Activated CD4-positive, alpha-beta T cell treated with anti-CD3 and anti-CD28 coated beads, Interleukin-2, Interleukin-4, amounts not matched to agents 100 ng/mL and 50 ng/mL, durations not matched to agents 16 hours and 8 hours (primary cell): ENCODE results near the gene ABI3.
"Not testable (repeated sequence)": the region's sequence is repeated elsewhere in the genome, so short reads cannot be mapped to it uniquely, and the experiment has no call there.

Experiments used
- DNase-seq: peaks from one replicate; pipeline ENCODE4 v3.0.0-alpha.2; 2020; ENCODE audit warnings: low spot score

ABI3 gene, protein sequence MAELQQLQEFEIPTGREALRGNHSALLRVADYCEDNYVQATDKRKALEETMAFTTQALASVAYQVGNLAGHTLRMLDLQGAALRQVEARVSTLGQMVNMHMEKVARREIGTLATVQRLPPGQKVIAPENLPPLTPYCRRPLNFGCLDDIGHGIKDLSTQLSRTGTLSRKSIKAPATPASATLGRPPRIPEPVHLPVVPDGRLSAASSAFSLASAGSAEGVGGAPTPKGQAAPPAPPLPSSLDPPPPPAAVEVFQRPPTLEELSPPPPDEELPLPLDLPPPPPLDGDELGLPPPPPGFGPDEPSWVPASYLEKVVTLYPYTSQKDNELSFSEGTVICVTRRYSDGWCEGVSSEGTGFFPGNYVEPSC

DNA sequence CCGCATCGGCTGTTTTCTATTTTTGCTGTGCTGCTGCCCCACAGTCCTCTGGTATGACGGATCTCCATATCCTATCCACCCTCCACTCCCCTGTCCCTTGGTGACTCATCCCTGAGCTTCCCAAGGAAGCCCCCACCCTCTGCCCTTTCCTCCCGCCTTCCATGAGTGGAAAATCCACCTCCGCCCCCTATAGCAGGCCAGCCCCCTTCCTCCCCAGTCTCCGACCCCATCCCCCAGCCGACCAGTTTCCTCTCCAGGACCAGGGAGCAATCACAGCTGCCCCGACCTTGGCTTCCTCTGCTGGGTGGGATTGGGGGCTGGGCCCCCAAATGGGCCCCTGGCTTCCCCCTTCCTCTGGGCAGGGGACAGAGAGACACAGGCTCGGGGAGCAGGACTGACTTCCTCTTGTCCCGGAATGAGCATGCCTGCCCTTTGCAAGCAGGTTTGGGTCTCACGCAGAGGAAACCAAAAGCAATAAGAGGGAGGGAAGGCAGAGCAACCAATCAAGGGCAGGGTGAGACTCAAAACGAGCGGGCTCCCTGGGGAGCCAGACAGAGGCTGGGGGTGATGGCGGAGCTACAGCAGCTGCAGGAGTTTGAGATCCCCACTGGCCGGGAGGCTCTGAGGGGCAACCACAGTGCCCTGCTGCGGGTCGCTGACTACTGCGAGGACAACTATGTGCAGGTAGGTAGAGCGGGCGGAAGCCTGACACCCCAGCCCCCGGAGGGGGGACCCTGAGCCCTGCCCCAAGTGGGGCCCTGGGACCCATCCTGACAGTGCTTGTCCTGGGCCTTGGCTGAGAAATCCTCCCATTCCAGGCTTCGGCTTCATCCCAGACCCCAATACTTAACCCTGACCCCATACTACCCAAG is at the start of gene ABI3, which contains the start of gene GNGT2:
ABI3 (plus strand) TSS at position 550 of the 872 bp plus-strand sequence; CDS start at position 568, 18 bp downstream.
GNGT2 (minus strand) TSS at position 417 of the 872 bp plus-strand sequence. CDS start 3,152 bp downstream, outside the sequence.
- peak; percentile 86 for DNase-seq

DNA sequence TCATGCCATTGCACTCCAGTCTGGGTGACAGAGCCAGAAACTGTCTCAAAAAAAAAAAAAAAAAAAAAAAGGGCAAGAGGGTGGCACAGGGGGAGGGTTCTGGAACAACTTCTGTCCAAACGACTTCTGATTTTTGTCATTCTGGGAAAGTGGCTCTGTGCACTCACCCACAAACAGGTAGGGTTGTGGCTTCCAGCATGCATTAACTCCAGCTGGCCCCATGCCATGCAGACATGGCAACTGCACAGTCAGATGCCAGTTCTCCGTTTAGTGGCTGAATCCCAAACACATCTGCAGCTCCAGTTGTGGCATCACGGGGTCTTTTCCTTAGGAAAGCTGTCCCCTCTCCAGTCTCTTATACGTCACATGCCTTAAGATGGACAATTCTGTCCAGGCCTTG is 47.6 kb upstream of the ABI3 start:
- no peak for DNase-seq

DNA sequence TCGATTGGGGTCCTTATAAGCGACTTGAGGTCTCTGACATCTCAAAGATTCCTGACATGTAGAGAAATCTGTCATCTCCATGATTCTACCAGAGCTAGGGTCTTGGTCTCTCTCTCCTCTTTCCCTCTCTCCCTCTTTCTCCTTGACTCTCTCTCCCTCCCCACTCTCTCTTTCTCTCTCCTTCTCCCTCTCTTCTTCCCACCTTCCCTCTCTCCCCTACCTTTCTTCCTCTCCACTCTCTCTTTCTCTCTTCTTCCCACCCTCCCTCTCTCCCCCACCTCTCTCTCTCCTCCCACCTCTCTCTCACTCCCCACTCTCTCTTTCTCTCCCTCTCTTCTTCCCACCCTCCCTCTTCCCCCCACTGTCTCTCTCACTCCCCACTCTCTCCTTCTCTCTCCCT is 45.4 kb upstream of the ABI3 start:
- DNase-seq = no peak

DNA sequence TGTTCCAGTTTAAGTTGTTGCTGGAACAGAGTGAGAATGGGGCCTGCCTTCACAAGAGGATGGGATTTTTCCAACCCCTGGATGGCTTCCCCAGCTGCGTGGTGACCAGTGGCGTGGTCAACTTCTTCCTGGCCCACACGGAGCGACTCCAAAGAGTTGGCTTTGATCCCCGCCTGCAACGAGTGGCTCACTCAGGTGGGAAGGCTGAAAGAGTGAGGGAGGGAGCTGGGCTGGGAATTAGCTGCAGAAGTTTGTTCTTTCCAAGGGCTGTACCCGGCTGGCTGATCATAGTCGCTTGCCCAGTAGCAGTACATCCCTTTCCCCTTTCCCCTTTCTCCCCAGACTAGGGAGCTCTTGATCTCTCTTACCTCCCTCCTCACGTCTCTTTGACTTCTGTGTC is 41.8 kb upstream of the ABI3 start:
- no peak for DNase-seq

DNA sequence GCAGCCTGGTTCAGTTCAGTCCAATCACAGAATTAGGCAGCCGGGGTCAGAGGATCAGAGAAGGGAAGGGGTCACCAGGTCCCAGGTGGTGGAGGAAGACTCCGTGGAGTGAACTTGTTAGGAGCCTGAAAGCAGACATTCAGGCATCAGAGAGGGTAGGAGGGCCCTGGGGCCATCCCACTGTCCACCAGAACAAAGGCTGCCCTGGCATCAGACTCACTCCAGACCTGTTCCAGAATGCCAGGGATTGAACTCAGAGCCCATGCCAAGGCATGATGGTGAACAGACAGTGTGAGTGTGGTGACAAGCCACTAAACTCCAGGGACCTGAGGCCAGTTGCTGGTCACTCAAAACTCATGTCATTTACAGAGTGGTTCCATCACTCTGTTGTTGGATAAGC is 40.3 kb upstream of the ABI3 start:
- DNase-seq = no peak

DNA sequence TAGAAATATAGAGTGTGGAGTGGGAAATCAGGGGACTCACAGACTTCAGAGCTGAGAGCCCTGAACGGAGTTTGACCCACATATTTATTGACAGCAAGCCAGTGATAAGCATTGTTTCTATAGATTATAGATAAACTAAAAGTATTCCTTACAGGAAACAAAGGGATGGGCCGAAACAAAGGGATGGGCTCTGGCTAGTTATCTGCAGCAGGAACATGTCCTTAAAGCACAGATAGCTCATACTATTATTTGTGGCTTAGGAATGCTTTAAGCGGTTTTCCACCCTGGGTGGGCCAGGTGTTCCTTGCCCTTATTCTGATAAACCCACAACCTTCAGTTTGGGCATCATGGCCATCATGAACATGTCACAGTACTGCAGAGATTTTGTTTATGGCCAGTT is 39.8 kb upstream of the ABI3 start:
- DNase-seq = not testable (repeated sequence)

DNA sequence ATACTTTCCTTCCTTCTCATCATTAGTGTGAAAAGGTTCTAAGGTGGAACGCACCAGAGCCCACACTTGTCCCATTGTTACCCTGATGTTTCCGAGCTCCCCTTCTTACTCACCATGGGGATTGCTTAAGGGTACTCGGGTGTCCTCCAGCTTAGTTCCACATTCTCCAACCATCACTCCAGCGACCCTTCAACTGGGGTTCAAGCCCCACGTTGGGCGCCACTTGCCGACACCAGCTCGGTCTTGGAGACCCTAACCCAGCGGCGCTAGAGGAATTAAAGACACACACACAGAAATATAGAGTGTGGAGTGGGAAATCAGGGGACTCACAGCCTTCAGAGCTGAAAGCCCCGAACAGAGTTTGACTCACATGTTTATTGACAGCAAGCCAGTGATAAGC is 34.5 kb upstream of the ABI3 start:
- DNase-seq = not testable (repeated sequence)

DNA sequence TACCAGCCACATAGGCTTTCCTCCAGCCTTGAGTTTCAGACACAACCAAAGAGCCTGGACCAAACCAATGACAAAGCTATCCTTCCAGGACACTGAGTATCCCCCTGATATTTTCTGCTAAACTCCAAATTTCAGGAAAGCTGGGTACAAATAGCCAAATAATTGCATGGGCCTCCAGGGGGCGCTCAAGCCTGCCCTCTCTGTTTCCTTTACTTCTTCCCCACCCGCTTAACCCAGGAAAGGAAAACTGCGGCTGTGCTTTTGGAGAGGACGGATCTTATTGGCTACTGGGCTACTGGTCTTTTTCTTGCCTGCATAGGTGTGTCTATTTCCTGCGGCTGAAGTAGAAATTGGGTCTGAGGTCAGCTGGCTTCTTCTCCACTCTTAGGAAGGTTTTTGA is 30.2 kb upstream of the ABI3 start:
- peak; percentile 53 for DNase-seq

DNA sequence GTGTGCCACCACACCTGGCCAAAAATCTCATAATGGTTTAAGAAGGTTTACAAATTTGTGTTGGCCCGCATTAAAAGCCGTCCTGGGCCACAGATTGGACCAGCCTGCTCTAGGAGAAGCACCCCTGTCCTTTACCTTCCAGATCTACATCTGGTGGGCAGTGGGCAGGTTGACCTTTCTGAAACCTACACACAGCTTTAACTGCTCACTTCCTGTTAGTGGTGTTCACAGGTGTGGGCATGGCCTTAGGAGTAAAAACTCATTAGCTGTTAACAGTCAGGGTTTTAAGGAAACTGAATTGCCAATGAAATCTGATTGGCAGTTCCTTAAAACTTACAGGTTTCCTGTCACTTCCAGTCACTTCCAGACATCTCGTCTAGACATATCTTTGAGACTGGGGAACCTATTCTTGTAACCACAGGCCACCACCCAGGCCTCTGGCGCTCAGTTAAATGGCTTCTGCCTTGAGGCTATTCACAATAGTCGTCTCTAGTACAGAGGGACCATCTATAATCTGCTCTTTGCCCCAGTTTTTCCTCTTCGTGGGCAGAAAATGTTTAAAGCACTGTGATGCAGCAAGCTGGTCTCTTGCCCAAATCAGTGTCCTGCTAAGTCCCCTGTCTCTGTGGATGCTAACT is 29.4 kb upstream of the ABI3 start:
- DNase-seq = no peak

DNA sequence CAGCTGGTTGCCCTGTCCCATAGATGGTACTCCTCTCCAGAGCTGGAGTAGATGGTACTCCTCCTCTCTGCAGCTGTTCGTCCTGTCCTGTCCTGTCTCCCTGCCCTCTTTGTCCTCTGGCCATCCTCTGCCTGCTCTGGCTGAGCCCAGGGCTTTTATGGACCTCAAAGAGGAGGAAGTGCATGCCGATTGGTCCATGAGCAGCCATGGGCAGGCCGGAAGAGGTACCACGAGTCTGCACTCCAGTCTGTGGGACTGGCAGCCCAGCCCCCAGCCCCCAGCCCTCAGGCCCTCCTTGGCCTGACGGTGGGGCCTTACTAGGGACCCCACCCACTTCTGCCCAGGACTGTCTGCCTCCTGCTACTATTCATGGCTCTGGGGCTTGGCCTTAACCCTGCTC is 27.2 kb upstream of the ABI3 start:
- DNase-seq = no peak

DNA sequence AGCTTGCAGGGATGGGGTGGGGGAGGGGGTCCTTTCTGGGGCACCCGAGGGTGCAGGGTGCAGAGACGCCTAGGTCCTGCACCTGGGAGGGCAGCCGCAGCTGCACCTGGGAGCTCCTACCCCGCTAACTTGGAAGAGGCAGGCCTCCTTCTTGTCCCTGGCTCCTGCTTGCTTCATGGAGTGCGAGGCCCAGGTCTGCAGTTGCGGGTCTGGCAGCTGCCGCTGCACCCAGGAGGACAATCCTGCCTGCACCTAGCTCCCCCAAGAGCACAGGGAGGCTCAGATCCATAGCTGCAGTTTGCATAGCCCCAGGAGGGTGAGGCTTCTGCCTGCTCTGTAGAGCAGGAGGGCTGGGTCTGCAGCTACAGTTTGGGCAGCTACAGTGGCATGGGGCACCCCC is 26.7 kb upstream of the ABI3 start:
- DNase-seq = no peak

DNA sequence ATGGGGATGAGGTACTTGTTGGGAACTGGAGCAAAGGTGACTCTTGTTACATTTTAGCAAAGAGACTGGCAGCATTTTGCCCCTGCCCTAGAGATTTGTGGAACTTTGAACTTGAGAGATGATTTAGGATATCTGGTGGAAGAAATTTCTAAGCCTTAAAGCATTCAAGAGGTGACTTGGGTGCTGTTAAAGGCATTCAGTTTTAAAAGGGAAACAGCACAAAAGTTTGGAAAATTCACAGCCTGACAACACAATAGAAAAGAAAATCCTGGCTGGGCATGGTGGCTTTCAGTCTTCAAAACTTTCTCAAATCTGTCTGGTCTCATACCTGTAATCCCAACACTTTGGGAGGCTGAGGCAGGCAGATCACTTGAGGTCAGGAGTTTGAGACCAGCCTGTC is 26.0 kb upstream of the ABI3 start:
- not testable (repeated sequence) for DNase-seq

DNA sequence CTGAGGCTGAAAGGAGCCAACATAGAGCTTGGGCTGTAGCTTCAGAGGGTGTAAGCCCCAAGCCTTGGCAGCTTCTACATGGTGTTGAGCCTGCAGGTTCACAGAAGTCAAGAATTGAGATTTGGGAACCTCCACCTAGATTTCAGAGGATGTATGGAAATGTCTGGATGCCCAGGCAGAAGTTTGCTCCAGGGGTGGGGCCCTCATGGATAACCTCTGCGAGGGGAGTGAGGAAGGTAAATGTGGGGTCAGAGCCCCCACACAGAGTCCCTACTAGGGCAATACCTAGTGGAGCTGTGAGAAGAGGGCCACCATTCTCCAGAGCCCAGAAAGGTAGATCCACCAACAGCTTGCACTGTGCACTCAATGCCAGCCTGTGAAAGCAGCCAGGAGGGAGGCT is 25.1 kb upstream of the ABI3 start:
- DNase-seq = not testable (repeated sequence)

DNA sequence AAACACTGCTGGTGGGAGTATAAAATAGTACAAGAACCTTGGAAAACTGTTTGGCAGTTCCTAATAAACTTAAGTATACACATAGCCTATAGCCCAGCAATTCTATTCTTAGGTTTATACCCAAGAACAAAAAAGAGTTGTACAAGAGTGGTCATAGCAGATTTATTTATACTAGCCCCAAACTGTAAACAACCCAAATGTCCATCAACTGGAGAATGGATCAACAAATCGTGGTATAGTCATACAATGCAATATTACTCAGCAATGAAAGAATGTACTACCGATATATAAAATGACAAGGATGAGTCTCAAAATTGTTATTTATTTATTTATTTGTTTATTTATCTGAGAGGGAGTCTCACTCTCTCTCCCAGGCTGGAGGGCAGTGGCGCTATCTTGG is 23.2 kb upstream of the ABI3 start:
- DNase-seq = no peak

DNA sequence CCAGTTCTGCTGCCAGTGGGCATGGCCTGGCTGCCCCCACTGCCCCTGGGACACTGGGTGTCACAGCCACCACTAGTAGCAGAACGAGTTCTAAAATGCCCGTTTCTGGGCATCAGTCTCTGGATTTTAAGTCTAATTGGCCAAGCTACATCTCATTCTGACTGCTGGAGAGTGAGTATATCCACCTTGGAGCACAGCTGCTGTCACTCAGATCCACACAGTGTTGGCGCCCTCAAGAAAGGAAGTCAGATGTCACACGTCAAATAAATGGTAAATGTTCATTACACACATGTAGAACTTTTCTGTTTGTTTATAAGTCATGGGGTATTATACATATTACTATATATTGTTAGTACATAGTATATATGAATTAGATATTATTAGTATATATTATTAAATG is 19.6 kb upstream of the ABI3 start:
- no peak for DNase-seq

DNA sequence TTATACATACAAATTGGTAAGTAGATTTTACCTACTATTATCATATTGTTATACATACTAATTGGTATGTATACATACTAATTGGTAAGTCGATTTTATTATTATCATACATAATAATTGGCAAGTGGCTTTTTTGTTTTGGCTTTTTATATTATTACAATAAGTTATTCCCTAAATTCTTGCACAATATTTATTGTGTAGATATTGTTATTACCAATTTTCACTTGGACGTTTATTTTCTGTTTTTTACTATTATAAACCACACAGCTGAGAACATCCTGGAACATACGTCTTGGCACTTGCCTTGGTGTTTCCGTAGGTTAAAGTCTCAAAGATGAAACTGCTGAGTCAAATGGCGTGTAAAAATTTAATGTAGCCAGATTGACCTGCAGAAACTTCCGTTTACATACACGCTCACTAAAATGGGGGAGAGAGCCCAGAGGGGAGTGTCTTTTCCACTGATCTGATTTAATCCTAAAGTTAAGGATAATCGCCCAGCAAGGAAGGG is 19.0 kb upstream of the ABI3 start:
- peak; percentile 81 for DNase-seq

DNA sequence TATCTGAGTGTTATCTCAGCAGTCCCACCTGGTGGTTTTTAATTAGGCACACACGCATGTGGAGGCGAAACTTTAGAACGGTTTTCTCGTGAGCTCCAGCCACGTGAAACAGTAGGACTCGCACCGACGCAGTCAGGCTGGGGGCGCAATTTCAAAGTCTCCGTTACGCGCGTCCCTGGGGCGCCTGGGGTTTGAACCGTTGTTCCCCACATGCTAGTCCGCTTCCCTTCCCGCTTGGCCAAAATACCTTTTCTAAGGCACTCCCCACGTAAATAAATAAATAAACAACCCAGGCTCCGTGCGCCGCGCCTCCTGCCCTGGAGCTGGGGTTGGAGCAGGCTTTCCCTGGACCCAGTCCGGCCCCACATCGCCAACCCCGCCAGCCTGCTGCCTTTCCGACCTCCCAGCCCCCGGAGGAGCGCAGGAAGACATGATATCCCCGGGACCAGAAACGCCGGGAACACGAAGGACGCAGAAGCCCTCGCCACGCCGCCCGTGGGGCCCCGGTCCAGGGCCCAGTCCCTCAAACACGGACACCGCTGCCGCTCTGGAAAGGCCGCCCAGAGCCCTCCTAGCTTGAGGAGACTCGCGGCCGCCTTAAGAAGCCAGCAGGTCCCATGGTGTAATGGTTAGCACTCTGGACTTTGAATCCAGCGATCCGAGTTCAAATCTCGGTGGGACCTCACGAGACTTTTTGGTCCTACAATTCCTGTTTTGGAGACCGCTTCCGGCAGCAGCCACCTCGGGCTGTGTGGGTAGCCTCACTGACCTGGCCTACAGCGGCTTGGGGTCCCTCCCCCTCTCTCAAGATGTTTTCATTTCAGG is 18.4 kb upstream of the ABI3 start:
- peak; percentile 94 for DNase-seq

DNA sequence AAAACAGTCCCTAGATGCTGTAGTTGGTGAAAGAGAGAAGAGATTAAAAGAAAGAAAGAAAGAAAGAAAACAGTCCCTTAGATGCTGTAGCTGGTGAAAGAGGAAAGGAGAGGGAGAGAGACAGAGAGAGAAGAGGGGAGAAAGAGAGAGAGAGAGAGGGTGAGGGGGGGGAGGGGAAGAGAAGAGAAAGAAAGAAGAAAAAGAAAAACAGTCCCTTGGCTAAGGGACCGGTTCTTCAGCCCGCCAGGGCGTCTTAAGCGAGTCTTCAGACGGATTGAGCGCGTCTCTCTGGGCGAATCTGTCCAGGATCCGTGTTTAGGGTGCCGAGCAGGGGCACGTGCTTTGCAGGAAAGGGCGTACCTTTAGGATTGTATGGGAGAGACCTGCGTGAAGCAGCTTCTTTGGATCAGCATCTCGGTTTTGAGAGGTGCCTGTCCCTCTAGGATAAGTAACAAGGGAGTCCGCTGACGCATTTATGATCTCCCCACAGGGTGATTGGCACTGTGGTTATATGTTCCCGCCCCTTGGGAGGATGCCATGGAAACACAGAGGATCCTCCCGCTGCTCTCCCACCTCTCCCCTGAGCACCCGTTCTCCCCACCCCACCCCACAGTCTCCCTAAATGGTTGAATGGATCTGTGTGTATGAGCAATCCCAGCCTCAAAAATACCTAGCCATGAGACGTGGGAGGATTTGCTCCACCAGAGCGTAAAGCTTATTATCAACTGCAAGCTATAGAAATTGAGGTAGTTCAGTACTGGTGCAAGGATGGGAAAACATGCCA is 16.8 kb upstream of the ABI3 start:
- DNase-seq = peak; percentile 34

DNA sequence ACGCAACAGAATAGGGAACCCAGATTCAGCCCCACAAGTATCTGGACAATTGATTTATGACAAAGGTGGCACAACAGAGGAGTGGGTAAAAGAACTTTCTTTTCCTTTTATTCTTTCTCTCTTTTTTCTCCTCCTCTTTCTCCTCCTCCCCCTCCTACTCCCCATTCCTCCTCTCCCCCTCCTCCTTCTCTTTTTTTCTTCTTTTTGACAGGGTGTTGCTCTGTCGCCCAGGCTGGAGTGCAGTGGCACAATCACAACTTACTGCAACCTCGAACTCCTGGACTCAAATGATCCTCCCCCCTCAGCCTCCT is 16.3 kb upstream of the ABI3 start:
- DNase-seq = no peak

DNA sequence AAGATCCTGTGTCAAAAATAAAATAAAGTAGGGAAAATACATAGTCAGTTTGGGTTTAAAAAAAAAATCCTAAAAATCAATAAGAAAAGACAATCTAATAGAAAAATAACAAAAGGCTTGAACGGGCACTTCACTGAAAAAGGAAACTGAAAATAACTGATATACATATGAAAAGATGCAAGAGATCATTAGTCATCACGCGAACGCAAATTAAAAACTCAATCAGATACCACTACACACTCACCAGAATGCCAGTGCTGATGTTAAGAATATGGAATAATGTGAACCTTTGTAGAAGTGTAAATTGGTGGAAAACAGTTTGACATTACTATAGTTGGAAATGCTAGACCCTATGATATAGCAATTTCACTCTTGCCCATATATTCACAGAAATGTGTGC is 14.8 kb upstream of the ABI3 start:
- peak; percentile 36 for DNase-seq

DNA sequence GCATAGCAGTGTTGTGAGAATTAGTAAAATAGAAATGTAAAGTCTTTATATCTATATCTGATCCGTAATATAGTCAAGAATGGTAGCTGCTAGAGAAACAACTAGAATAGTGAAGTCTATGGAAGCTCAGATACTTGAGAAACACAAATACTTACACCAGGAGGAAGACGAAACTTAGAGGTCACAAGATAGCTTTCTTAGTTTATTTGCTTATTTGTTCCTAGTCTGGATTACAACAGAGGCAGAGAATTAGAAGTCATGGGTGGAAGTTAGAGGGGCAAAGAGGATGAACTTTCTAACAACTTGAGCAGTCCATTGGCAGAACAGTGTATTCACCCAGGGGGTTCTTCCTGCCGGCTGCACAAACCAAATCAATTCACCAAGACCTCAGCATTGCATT is 14.0 kb upstream of the ABI3 start:
- no peak for DNase-seq
